NCI-H526 treated with DMSO at 0.1 percent for 48 hours (cell line): Measurements from ENCODE around the gene GABRD.
"Not testable (repeated sequence)": the region's sequence is repeated elsewhere in the genome, so short reads cannot be mapped to it uniquely, and the experiment has no call there.

Source experiments
- DNase-seq: peaks from one replicate; lab custom pipeline; 2025; lab: John Stamatoyannopoulos, UW

GABRD gene

GRCh38 chr1:2019172-2019543, at the start of gene GABRD:
Gene GABRD, plus strand, starts transcription at chr1:2019345. Its CDS starts 79 bp downstream, at chr1:2019424.
- peak; percentile 6 for DNase-seq

GRCh38 chr1:1969505-1969900, 49.6 kb upstream of the GABRD start:
- no peak for DNase-seq

- DNase-seq = no peak
Observed at GRCh38 chr1:1969953-1970716, 49.0 kb upstream of the GABRD start.

- DNase-seq = no peak
Observed at GRCh38 chr1:1971017-1971416, 48.1 kb upstream of the GABRD start.

GRCh38 chr1:1971688-1972087, 47.5 kb upstream of the GABRD start:
- no peak for DNase-seq

- DNase-seq = no peak
Observed at GRCh38 chr1:1972976-1973715, 46.0 kb upstream of the GABRD start.

- DNase-seq = no peak
Observed at GRCh38 chr1:1973716-1974642, 45.2 kb upstream of the GABRD start.

- DNase-seq = no peak
Observed at GRCh38 chr1:1974834-1975233, 44.3 kb upstream of the GABRD start.

GRCh38 chr1:1975535-1975934, 43.6 kb upstream of the GABRD start:
- DNase-seq = no peak

- DNase-seq = no peak
Observed at GRCh38 chr1:1976031-1976430, 43.1 kb upstream of the GABRD start.

GRCh38 chr1:1978108-1978507, 41.0 kb upstream of the GABRD start:
- no peak for DNase-seq

- DNase-seq = not testable (repeated sequence)
Observed at GRCh38 chr1:1978690-1979481, 40.3 kb upstream of the GABRD start.

- no peak for DNase-seq
Observed at GRCh38 chr1:1979482-1980165, 39.5 kb upstream of the GABRD start.

- DNase-seq = no peak
Observed at GRCh38 chr1:1980467-1981141, 38.5 kb upstream of the GABRD start.

GRCh38 chr1:1981142-1981500, 38.0 kb upstream of the GABRD start:
- no peak for DNase-seq

- DNase-seq = not testable (repeated sequence)
Observed at GRCh38 chr1:1981631-1982327, 37.4 kb upstream of the GABRD start.

GRCh38 chr1:1982379-1983232, 36.5 kb upstream of the GABRD start:
- no peak for DNase-seq

- DNase-seq = no peak
Observed at GRCh38 chr1:1984560-1985070, 34.5 kb upstream of the GABRD start.
